HG03039 (cell line): Measurements from ENCODE around the gene TLR3.
"Not testable (repeated sequence)": the region's sequence is repeated elsewhere in the genome, so short reads cannot be mapped to it uniquely, and the experiment has no call there.

Experiments used
- ATAC-seq: cut with Tn5 transposase; IDR thresholded peaks from one replicate; pipeline ENCODE4 v1.9.1; 2021; ENCODE audit warnings: mild to moderate bottlenecking, moderate library complexity; ENCODE audit not compliant: unreplicated experiment

The TLR3 gene

GRCh38 chr4:186047501-186047900, 21.5 kb upstream of the TLR3 start:
- not testable (repeated sequence) for ATAC-seq

GRCh38 chr4:186050135-186050534, 18.8 kb upstream of the TLR3 start:
- not testable (repeated sequence) for ATAC-seq

- ATAC-seq, result no peak
Observed at GRCh38 chr4:186051096-186051495, 17.9 kb upstream of the TLR3 start.

GRCh38 chr4:186058253-186058979, 10.5 kb upstream of the TLR3 start:
- ATAC-seq, result peak; percentile 100

- no peak for ATAC-seq
Observed at GRCh38 chr4:186058980-186059316, 10.0 kb upstream of the TLR3 start.

- no peak for ATAC-seq
Observed at GRCh38 chr4:186061921-186062320, 7.0 kb upstream of the TLR3 start.

DNA sequence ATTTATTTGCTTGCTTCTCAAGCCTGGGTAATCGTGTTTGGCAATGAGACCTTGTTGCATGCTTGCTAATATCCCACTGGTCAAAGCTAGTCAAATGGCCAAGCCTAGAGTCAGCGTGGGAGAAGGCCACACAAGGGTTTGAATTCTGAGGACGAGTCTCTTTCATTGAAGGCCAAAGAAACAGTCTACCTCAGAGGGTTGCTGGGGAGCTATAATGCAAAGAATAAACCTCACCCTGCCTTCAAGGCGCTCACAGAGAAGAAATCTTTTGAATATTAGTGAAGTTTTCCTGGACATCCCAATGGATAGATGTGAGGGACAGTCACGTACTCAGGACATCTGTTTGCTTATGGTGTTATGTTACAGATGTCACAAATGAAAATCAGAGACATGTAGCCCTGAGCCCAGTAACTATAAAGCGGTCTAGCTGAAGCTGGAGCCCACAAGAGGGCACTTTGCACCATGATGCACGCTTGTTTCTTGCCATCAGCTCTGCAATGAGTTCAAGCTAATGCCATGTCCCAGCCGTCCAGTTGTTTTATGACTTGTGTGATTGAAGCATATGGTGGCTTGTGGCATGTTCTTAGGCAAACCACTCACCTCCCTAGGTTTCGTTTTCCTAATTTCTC, 1.1 kb upstream of the TLR3 start:
- peak; percentile 77 for ATAC-seq

- ATAC-seq, result no peak
Observed at GRCh38 chr4:186069729-186070128, 773 bp downstream of the TLR3 start.

DNA sequence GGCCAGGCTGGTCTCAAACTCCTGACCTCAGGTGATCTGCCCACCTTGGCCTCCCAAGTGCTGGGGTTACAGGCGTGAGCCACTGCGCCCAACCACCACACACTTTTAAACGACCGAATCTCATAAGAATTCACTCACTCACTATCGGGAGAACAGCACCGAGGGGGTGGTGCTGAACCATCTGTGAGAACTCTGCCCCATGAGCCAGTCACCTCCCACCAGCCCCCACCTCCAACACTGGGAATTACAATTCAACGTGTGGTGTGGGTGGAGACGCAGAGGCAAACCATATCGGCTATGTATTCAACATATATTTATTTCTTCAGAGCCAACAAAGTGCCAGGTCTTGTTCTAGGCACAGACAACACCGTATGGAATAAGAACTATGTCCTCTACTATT, 3.6 kb downstream of the TLR3 start:
- no peak for ATAC-seq

DNA sequence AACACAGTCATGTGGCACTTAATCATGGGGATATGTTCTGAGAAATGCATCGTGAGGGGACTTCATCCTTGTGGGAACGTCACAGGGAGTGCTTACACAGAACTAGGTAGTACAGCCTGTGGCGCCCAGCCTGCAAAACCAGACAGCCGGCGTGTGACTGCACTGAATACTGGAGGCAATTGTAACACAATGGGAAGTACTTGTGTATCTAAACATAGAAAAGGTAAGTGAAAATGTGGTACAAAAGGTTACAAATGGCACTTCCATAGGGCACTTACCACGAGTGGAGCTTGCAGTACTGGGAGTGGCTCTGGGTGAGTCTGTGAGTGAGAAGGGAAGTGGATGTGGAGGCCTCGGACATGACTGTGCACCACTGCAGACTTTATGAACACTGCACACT, 5.2 kb downstream of the TLR3 start:
- no peak for ATAC-seq

- ATAC-seq, result no peak
Observed at GRCh38 chr4:186078981-186079638, 10.2 kb downstream of the TLR3 start.

DNA sequence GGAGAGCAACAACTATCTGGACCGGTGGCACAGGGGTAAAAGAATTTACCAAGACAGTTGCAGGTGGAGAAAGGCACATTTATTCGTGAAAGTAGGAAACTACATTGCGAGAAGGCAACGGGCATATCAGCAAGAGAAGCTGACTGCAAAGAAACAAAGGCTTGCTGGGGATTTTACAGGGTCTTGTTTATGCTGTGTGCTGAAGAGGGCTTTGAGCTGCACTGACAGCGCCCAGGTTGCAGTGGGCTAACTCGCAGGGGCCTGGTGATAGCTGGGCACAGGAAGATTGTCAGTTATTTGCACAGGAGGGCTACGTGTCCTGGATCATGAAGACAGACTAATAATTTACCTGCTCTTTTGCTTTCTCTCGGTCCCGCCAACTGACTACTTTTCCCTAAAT, 10.7 kb downstream of the TLR3 start:
- no peak for ATAC-seq

- ATAC-seq, result no peak
Observed at GRCh38 chr4:186081202-186081807, 12.3 kb downstream of the TLR3 start.

DNA sequence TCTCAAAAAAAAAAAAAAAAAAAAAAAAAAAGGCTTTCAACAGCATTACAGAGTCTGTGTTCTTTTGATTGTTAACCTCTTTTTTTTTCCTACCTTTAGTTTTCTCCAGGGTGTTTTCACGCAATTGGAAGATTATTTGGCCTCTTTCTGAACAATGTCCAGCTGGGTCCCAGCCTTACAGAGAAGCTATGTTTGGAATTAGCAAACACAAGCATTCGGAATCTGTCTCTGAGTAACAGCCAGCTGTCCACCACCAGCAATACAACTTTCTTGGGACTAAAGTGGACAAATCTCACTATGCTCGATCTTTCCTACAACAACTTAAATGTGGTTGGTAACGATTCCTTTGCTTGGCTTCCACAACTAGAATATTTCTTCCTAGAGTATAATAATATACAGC, 13.3 kb downstream of the TLR3 start:
- ATAC-seq, result no peak

DNA sequence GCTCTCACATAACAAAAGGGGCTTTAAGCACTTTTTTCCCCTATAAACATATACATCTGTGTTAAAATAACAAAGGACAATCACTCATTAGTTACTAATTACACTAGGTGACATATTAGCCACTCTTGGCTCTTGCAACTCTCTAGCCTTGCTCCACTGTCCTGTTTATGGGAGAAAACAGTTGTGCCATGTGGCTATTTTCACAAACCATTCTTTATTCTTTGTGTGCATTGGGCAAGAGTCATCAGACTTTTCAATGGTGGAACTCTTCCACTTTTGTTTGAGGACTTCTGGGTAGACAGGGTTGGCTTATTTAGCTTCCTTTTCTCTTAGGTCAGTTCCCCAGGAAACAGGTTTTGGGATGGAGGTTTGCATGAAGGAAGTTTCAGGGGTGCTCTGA, 19.6 kb downstream of the TLR3 start:
- ATAC-seq, result no peak

DNA sequence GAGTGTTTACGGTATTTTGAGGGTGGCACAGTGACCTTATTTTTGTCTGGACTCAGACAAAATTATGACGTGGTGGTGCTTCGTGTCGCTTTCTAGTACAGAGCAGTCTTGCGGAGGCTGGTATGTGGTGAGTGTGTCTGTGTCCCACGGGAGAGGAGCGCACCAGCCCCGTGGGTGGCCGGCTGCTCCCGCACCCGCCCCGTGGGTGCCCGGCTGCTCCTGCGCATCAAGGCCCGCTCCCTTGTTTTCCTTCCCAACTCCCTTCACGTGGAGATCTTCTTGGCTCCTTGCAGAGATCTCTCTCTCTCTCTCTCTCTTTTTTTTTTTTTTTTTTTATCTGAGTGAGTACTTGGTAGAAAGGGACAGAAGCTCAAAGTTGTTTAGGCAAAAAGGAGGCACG, 23.3 kb downstream of the TLR3 start:
- no peak for ATAC-seq

DNA sequence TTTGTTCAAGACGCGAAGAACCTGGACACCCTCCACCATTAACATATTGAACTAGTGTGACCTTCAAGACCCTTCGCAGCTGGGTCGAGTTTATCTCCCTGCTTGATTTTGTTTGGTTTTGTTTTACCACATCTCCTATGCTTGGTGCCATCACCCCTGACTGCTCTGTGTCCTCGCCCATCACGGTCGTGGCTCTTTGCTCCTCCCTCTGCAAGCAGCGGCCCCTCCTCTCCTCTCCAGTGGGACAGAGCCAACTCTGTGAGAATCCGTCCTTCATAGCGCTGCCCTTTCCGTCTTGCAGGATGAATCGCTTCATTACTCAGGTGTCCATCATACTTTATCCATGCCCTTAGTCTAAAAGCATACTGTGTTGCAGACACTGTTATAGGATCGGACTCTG, 26.4 kb downstream of the TLR3 start:
- no peak for ATAC-seq

- ATAC-seq, result no peak
Observed at GRCh38 chr4:186096681-186097165, 27.8 kb downstream of the TLR3 start.

- no peak for ATAC-seq
Observed at GRCh38 chr4:186097386-186097785, 28.4 kb downstream of the TLR3 start.

DNA sequence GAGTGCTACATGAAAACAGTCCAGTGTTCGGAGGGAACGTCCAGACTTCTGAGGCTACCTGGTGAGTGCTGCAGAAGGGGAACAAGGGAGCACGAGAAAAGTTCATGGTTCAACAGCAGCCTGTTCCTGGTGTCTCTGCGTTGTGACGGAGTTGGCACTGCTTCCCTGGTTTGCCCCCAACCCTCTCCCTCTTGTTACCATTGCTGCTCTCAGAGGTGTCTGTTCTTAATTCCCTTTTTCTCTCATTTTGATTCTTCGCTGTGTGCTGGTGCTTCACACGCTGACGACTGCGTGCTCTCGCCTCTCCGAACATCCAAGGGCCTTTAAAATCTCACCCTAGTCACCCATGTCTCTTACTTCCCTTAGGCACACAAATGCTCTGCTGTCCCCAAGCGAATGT, 34.0 kb downstream of the TLR3 start:
- no peak for ATAC-seq

GRCh38 chr4:186104114-186104889, 35.3 kb downstream of the TLR3 start, which contains the start of gene FAM149A:
Gene FAM149A (plus strand): TSS chr4:186104704.
- peak; percentile 51 for ATAC-seq
